ENCODE data around the gene SELENOM.
"Not testable (repeated sequence)": the region's sequence is repeated elsewhere in the genome, so short reads cannot be mapped to it uniquely, and the experiment has no call there.

SELENOM gene

DNA sequence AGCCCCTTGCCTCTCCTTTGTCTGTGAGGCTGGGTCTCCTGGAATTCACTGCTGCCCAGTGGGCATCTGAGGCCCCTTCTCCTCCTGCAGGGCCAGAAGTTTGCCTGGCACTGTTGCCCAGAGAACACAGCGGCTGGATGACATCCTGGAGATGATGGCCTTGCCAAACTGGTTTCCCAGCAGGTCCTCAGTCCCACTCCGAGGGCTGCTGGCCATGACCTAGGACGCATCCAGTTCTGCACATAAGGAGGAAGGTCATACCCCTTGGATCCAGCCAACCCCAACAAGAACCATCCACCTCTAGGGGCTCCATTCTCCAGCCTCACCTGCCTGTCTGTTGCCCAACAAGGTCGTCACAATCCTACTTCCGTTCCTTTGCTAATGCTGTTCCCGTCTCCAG is 29.7 kb downstream of the SELENOM start:
- Histone ChIP-seq H3K27ac (replicated peaks) (no peak overlapping the region), H3K27me3 (ENCODE audit: insufficient read depth, poor library complexity, severe bottlenecking) (no peaks in the 10 kb centered on the region), H3K4me3 (replicated peaks; ENCODE audit: insufficient read depth, low read length) (no peak overlapping the region)
- no peak for TF ChIP-seq SPI1 (IDR thresholded peaks at IDR 0.05; ENCODE audit: borderline replicate concordance, low read depth)
- no peak for TF ChIP-seq GABPA (IDR thresholded peaks at IDR 0.05; ENCODE audit: low read depth)
- TF ChIP-seq, protein P1, sequence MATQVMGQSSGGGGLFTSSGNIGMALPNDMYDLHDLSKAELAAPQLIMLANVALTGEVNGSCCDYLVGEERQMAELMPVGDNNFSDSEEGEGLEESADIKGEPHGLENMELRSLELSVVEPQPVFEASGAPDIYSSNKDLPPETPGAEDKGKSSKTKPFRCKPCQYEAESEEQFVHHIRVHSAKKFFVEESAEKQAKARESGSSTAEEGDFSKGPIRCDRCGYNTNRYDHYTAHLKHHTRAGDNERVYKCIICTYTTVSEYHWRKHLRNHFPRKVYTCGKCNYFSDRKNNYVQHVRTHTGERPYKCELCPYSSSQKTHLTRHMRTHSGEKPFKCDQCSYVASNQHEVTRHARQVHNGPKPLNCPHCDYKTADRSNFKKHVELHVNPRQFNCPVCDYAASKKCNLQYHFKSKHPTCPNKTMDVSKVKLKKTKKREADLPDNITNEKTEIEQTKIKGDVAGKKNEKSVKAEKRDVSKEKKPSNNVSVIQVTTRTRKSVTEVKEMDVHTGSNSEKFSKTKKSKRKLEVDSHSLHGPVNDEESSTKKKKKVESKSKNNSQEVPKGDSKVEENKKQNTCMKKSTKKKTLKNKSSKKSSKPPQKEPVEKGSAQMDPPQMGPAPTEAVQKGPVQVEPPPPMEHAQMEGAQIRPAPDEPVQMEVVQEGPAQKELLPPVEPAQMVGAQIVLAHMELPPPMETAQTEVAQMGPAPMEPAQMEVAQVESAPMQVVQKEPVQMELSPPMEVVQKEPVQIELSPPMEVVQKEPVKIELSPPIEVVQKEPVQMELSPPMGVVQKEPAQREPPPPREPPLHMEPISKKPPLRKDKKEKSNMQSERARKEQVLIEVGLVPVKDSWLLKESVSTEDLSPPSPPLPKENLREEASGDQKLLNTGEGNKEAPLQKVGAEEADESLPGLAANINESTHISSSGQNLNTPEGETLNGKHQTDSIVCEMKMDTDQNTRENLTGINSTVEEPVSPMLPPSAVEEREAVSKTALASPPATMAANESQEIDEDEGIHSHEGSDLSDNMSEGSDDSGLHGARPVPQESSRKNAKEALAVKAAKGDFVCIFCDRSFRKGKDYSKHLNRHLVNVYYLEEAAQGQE (IDR thresholded peaks at IDR 0.05; ENCODE audit: insufficient replicate concordance, low read depth), result no peak
- no peak for TF ChIP-seq POLR2AphosphoS5 (IDR thresholded peaks at IDR 0.05; ENCODE audit: low read depth)
- TF ChIP-seq, protein P2, sequence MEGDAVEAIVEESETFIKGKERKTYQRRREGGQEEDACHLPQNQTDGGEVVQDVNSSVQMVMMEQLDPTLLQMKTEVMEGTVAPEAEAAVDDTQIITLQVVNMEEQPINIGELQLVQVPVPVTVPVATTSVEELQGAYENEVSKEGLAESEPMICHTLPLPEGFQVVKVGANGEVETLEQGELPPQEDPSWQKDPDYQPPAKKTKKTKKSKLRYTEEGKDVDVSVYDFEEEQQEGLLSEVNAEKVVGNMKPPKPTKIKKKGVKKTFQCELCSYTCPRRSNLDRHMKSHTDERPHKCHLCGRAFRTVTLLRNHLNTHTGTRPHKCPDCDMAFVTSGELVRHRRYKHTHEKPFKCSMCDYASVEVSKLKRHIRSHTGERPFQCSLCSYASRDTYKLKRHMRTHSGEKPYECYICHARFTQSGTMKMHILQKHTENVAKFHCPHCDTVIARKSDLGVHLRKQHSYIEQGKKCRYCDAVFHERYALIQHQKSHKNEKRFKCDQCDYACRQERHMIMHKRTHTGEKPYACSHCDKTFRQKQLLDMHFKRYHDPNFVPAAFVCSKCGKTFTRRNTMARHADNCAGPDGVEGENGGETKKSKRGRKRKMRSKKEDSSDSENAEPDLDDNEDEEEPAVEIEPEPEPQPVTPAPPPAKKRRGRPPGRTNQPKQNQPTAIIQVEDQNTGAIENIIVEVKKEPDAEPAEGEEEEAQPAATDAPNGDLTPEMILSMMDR (IDR thresholded peaks at IDR 0.05; ENCODE audit: insufficient read depth, low read length), result no peak
- DNase-seq (ENCODE audit: low read depth in 1 of 2, low spot score in 1 of 2), result no peak

DNA sequence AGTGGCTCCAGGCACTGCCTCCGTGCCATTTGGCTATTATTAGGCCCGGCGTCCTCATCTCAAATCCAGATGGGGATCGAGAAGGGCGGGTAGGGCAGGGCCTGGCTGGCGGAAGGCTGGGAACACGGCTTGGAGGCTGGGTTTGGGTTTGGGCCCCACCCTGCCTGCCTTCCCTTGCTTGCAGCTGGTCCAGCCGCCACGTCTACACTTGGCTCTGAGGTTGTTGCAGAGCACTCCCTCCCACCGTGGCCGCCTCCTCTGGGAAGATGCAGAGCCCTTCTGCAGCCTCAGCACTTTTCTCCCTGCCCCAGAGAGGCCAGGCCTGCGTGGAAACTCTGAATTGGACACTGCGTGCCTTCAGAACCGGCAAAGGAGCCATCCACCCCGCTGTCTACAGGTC is 31.4 kb downstream of the SELENOM start:
- no peak for TF ChIP-seq GABPA (IDR thresholded peaks at IDR 0.05; ENCODE audit: low read depth)
- TF ChIP-seq SPI1 (IDR thresholded peaks at IDR 0.05; ENCODE audit: borderline replicate concordance, low read depth), result no peak
- TF ChIP-seq, protein P1 (IDR thresholded peaks at IDR 0.05; ENCODE audit: insufficient replicate concordance, low read depth), result no peak
- TF ChIP-seq POLR2AphosphoS5 (IDR thresholded peaks at IDR 0.05; ENCODE audit: low read depth), result no peak
- TF ChIP-seq, protein P2 (IDR thresholded peaks at IDR 0.05; ENCODE audit: insufficient read depth, low read length), result no peak
- no peaks in the 10 kb centered on the region for H3K27me3 ChIP-seq (ENCODE audit: insufficient read depth, poor library complexity, severe bottlenecking)
- no peak for DNase-seq (ENCODE audit: low read depth in 1 of 2, low spot score in 1 of 2)
- no peak overlapping the region for H3K4me3 ChIP-seq (replicated peaks; ENCODE audit: insufficient read depth, low read length)
- no peak overlapping the region for H3K27ac ChIP-seq (replicated peaks)

DNA sequence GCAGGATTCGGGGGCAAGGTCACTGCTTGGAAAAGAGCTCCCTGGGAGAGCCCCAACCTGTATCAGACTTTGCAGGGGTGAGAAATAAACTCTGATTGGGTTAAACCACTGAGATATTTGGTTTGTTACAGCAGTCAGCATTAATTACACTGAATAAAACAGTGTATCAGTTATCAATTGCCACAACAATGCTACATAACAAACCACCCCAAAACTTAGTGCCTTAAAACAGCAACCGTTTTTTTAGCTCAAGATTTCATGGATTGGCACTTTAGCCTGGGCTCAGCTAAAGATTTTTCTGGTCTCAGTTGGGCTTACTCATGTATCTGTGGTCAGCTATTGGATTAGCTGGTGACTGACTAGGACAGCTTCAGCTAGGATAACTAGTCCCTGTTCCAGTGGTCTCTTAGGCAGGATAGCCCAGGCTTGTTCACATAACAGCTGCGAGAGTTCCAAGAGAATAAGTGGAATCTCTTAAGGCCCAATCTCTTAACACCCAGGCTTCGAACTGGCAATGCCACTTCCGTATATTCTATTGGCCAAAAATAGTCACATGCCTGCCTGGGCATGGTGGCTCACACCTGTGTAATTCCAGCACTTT is 33.7 kb downstream of the SELENOM start:
- DNase-seq (ENCODE audit: low read depth in 1 of 2, low spot score in 1 of 2); H3K4me3 ChIP-seq (replicated peaks; ENCODE audit: insufficient read depth, low read length); H3K27me3 ChIP-seq (ENCODE audit: insufficient read depth, poor library complexity, severe bottlenecking); H3K27ac ChIP-seq (replicated peaks): not testable (repeated sequence)

DNA sequence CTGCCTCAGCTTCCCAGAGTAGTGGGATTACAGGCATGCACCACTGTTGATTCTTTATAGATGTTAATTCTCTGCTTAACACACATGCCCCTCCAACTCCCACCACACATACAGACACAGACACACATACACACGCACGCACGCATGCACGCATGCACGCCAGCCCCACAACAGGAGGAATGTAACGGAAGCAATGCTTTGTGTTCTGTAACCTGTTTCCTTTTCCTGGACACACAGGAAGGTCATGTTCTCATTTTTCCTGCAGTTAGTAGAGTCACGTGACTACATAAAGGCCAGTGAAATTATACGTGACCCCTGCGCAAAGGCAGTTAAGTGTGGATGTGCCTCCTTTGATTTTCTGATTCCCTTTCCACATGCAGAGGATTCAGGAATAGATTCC is 34.2 kb downstream of the SELENOM start:
- DNase-seq (ENCODE audit: low read depth in 1 of 2, low spot score in 1 of 2); H3K4me3 ChIP-seq (replicated peaks; ENCODE audit: insufficient read depth, low read length); H3K27me3 ChIP-seq (ENCODE audit: insufficient read depth, poor library complexity, severe bottlenecking); H3K27ac ChIP-seq (replicated peaks): not testable (repeated sequence)

DNA sequence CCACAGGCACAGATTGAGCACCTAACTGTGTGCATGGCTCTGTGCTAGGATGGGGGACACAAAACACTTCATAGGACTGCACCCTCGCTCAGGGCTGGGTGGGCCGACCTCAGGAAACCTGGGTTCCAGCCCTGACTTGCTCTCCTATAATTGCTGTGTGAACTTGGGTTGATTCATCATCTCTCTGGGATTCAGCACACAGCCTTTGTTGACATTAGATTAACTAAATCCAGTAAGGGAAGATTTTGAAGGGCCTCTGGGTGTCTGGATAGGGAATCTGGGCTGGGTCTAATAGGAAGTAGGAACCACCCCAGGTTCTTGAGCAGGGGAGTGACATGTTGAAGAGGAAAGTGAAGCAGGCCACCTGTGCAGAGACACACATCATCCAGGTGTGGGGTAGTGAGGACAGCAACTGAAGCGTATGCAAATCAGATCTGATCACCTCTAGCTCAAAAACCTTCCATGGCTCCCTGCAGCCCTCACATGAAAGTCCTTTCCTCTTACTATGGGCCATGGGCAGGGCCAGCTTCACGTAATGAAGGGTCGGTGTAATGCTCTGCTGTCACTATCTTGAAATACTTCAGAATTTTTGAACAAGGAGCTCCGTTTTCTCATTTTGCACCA is 37.6 kb downstream of the SELENOM start:
- H3K4me3 ChIP-seq (replicated peaks; ENCODE audit: insufficient read depth, low read length); H3K27me3 ChIP-seq (ENCODE audit: insufficient read depth, poor library complexity, severe bottlenecking); H3K27ac ChIP-seq (replicated peaks); DNase-seq (ENCODE audit: low read depth in 1 of 2, low spot score in 1 of 2): not testable (repeated sequence)
